Activated CD4-positive, CD25-positive, alpha-beta regulatory T cell treated with anti-CD3 and anti-CD28 coated beads, Interleukin-2, amount 50 U/mL, for 24 hours (primary cell): Measurements from ENCODE around the gene TSSK2.
A peak's percentile ranks its signal among the peaks of the same experiment; 100 is the strongest.
"Not testable (repeated sequence)": the region's sequence is repeated elsewhere in the genome, so short reads cannot be mapped to it uniquely, and the experiment has no call there.

ENCODE experiments used
- ATAC-seq, 2 donors: fragments of 150-1000 bp; cut with Tn5 transposase; one replicate each; pipeline ENCODE4 v1.10.0; 2021; ENCODE audit warnings: mild to moderate bottlenecking in 1 of 2, moderate library complexity in 1 of 2

TSSK2 gene

DNA sequence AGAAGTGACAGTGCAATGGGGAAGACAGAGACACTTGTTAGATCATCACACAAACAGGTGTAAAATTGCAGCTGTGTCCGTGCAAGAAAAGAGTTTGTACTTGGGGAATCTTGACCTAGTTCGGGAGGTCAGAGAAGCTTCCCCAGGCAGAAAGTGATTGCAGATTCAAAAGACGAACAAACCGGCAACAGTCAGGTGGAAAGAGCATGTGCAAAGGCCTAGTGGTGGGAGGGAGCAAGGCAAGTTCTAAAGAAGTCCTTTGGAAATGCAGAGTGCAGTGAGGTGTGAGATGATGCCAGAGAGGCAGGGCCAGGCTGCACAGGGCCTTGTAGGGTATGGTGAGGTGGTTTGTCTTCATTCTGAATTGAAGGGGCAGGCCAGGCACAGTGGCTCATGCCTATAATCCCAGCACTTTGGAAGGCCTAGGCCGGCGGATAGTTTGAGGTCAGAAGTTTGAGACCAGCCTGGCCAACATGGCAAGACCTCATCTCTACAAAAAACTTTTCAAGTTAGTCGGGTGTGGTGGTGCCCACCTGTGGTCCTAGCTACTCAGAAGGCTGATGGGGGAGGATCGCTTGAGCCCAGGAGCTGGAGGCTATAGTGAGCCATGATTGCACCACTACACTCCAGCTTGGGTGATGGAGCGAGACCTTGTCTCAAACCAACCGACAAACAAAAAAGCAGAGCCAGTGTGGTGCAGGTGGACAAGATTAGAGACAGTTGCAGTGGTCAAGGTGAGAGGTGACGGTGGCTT is 15.3 kb downstream of the TSSK2 start:
- ATAC-seq: no peak

DNA sequence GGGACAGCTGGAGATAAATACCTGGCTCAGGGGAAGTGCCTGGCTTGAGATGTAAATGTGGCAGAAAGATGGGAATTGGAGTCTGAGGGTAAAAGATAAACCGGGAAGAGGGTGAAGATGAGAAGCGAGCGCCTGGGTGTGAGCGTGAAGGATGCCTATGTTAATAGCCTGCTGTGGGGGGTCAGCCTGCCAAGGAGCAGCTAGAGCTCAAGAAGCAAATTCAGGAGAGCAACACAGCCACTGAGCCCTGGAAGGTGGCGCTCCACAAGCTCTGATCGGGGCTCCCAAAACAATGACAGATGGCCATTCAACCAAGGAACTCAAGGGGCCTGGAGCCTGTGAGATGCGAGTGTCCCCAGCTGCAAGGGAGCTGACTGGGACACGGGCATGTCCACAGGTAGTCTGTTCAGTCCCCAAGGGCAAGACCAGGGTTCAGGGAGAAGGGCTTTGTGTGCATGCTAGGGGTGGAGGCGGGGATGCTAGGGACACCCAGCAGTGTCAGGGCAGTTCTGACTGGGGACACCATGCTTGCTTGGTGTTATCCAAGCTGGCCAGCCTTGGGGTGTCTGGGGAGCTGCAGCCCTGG is 16.2 kb downstream of the TSSK2 start:
- ATAC-seq: no peak

DNA sequence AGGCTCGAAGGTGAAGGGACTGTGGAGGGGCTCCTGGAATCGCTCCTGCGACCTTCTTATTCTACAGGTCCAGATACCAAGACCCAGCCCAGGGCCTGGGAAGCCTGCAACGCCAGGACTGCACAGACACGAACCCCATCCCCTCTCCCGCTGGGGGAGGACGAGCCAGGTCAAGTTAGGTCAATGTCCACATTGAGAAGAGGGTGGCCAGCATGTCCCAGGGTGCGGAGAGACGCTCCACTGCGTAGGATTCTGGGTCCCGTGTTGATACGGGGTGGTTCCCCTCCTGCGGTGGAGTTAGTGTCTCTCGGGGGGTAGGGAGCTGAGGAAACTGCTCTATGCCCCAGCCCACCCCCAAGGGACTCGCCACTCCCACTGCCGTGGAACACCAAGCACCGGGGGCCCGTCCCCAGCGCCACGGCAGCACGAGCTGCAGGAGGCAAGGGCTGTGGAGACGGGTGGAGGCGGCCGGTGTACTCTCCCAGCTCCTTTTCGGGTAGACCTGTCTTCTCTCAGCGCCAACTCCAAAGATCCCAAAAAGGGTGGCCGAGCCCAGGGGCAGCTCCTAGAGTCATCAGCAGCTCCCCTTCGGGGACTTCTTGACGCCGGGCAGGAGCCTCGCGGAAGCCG is 17.4 kb downstream of the TSSK2 start:
- ATAC-seq: no peak

DNA sequence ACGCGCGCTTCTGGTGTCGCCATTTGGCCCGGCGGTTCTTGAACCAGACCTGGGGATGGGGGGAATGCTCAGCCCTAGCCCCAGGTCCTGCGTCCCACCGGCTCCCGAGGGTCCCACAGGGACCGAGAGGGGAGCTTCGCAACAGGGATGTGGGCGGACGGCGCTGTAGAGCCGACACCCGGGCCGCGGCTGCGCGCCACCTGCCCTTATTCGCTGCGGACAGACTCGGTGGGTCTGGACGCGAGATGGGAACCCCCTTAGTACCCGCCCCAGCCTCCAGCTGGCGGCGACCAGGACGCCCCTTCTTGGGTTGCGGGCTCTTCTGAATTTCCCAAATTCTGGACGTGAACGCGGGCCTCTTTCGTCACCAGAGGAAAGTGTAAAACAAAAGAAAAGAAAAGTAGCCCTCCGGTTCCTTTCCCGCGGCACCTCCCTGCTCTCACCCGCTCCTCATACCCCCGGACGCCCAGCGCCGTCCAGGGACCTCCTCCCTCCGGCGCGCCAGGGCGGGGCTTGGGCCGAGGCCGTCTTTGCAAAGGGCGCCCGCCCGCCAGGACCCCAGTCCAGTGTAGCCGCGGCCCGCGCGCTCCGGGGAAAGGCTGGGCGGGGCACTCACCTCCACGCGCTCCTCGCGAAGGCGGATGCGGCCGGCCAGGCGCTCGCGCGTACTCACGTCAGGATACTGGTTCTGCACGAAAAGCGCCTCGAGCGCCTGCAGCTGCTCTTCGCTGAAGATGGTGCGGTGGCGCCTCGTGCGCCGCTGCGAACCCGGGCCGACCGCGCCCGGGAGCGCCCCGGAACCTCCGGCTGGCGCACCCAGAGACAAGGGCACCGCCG is 18.2 kb downstream of the TSSK2 start:
- peak in 1 of 2 donors; percentile 5 for ATAC-seq

DNA sequence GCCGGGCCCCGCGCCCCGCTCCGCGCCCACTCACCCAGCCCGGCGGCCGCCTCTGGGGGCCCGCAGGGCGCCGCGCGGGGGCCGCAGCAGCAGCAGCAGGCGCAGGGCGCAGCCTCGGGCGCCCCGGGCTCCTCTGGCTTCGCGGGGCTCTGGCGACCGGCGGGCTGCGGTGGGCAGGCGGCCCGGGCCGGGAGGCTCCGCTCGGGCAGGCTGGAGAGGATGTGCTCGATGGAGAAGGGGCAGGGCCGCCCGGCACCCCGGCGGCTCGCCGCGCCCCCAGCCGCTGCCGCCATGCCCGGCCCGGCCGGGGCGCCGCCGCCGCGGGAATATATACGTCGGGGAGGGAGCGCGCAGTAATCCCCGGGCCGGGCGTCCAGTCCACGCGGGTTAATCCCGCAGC is 18.9 kb downstream of the TSSK2 start, which contains the start of gene GSC2:
TSS of gene GSC2 (minus strand) at position 302 of the 400 bp plus-strand sequence. CDS start at position 293, 9 bp downstream.
- peak in 1 of 2 donors; percentile 18 for ATAC-seq

GRCh38 chr22:19150482-19151328 is 19.6 kb downstream of the TSSK2 start:
- no peak for ATAC-seq

GRCh38 chr22:19151329-19152191 is 20.5 kb downstream of the TSSK2 start:
- ATAC-seq: no peak

DNA sequence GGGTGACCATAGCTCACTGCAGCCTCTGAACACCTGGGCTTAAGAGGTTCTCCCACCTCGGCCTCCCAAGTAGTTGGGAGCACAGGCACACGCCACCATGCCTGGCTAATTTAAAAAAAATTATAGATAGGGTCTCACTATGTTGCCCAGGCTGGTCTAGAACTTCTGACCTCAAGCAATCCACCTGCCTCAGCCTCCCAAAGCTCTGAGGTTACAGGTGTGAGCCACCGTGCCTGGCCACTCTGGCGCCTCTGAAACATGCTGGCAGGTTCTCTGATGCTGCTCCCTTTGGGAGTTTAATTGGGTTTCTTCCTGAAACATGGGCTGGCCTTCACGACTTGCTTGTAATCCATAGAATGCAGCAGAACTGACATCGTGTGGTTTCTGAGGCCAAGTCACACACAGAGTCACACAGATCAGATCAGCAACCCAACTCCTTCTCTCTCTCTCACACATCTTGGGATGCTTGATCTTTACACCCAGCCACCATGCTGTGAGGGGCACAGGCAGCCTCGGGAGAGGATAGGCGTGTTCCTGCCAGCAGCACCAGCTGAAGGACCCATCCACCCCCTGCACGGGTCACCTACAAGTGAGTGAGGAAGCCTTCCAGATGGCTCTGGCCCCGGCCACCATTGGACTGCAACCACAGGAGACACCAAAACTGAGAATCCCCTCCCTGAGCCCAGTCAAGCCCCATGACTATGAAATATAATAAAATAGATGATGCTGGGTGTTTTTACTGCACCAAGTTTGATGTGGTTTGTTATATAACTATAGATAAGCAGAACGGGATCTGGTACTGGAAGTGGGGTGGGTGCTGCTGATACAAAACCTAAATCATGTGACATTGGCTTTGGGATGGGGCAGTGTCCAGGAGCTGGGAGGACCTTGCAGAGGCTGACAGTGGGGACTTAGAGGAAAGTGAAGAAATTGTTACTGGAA is 22.1 kb downstream of the TSSK2 start:
- ATAC-seq: no peak

DNA sequence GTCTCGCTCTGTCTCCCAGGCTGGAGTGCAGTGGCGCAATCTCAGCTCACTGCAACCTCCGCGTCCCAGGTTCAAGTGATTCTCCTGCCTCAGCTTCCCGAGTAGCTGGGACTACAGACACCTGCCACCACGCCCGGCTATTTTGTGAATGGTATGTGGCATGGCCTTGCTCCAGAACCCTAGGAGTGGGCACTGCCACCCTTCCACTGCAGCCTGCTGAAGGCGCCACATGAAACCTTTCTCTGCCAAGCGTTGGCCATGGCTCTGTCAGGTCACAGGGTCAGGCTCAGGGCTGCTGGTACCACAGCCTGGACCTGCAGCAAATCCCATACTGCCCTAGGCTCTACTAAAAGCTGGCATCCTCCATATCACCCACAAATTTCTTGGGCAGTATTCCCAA is 25.0 kb downstream of the TSSK2 start:
- not testable (repeated sequence) for ATAC-seq

- ATAC-seq: not testable (repeated sequence)
These were observed 27.5 kb downstream of the TSSK2 start for GRCh38 chr22:19158649-19159048.

DNA sequence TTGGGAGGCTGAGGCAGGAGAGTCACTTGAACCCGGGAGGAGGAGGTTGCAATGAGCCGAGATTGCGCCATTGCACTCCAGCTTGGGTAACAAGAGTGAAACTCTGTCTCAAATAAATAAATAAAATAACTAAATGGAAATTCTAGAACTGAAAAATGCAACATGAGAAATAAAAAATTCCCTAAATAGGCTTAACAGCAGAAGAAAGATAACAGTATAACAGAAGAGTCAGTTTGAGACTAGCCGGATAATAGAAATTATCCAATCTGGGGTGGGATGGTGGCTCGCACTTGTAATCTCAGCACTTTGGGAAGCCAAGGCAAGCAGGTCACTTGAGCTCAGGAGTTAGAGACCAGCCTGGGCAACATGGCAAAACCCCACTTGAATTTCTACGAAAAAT is 33.3 kb downstream of the TSSK2 start:
- no peak for ATAC-seq

GRCh38 chr22:19166421-19166820 is 35.3 kb downstream of the TSSK2 start:
- no peak for ATAC-seq

DNA sequence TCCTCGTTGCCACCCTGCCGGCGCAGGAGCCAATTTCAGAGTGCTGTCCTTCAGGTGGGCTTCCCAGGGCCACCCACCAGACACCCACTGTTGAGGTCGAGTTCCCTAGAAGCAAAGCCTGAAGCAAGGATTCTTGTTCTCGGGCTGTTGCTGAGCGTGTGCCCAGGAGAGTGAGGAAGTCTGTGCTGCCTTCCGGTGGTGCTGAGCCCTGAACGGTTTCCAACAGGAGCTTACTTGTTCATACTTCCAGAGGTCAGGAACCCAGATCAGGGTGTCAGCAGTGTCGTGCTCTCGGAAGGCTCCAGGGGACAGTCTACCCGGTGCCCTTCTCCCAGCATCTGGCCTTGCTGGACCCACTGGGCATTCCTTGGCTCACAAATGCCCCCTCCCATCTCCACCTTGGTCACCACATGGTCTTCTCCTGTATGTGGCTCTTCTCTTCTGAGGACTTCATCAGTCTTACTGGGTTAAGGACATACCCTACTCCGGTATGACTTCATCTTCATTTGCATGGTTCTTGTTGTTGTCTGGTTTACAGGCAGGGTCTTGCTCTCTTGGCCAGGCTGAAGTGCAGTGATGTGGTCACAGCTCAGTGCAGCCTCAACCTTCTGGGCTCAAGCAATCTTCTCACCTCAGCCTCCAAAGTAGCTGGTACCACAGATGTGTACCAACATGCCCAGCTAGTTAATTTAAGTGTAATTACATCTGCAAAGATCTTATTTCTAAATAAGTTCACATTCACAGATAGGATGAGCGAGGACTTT is 36.2 kb downstream of the TSSK2 start:
- ATAC-seq: no peak

DNA sequence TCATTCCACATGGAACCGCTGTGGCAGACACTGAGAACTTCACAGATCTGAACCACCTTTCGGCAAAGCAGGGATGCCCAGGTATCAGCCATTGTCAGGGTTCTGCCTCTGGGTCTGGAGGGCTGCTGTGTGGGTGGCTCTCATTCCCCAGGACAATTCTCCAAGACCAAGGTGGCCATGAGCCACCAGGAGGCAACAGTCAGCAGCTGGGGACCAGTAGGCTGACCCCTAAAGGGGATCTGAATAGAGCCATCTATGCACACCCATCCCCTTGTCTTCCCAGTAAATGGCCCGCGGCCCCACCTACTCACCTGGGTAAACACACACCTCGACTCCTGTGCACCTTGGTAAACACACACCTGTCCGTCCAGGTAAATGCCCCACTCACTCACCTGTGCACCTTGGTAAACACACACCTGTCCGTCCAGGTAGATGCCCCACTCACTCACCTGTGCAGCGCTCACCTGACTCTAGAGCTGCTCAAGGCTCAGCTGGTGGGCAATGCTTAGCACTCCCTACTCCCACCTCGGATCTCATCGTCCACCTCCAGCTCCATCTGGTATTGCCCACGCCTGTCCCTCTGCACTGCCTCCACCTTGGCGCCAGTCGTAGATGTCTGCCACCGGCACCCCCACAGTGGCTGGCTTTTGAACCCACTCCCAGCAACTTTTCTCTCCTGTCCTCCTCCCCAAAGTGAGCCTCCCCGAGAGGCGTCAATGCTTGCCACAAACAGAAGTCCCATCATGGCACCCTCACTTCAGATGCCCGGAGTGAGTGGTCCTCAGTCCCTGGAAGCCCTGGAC is 37.2 kb downstream of the TSSK2 start:
- ATAC-seq: no peak

GRCh38 chr22:19169002-19169946 is 38.2 kb downstream of the TSSK2 start:
- ATAC-seq: no peak

GRCh38 chr22:19169947-19170318 is 38.8 kb downstream of the TSSK2 start:
- no peak for ATAC-seq
